HG03521 (cell line): ENCODE results near the gene DST.
"Not testable (repeated sequence)": the region's sequence is repeated elsewhere in the genome, so short reads cannot be mapped to it uniquely, and the experiment has no call there.

Experiments used
- ATAC-seq: cut with Tn5 transposase; IDR thresholded peaks from one replicate; pipeline ENCODE4 v1.9.1; 2021; ENCODE audit warnings: mild to moderate bottlenecking, moderate library complexity; ENCODE audit not compliant: unreplicated experiment

Gene DST

DNA sequence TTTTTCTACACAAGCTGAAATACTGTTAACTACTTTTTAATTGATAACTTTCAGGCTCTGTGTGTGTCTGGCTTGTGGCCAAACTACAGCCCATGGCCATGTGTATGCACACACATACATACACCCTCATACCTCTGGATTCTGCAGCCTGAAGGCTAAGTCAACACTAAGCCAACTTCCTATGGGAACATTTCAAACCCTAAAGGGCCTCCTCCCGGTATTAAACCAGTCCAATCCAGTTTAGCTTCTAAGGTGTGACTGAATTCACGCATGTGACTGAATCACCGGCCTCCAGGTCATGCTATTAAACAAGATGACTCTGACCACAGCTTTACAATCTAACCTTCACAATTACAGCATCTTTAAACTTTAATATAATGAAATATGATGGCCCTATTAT, 20.7 kb upstream of the DST start:
- ATAC-seq, result no peak

DNA sequence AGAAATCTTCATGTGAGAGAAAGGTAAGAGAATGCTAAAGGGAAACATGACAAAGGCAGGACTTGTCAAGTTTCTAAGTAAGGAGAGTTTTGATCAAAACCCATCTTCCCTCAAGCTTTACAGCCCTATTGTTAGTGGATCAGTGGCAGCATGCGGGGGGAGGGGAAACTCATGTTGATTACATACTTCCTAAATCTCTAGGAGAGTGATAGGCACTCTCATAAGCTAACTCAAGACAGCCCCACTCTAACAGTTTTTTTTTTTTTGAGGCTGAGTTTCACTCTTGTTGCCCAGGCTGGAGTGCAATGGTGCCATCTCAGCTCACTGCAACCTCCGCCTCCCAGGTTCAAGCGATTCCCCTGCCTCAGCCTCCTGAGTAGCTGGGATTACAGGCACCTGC, 18.6 kb upstream of the DST start:
- not testable (repeated sequence) for ATAC-seq

DNA sequence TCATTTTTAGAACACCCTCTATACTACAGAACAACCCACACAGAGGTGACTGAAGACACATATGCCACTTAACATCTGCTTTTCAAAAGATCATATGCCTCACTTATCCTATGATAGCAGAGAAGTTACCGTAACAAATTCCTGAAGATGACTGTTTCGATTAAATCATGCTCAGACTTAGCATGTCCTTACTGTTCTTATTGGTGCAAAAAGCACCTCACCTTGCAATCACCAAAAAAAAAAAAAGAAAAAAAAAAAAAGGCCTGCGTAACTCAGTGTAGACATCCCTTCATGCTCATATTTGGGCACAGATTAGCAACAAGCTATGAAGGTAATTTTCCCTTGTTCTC, 17.7 kb upstream of the DST start:
- no peak for ATAC-seq

- no peak for ATAC-seq
These were observed 17.2 kb upstream of the DST start for GRCh38 chr6:56659721-56660380.

DNA sequence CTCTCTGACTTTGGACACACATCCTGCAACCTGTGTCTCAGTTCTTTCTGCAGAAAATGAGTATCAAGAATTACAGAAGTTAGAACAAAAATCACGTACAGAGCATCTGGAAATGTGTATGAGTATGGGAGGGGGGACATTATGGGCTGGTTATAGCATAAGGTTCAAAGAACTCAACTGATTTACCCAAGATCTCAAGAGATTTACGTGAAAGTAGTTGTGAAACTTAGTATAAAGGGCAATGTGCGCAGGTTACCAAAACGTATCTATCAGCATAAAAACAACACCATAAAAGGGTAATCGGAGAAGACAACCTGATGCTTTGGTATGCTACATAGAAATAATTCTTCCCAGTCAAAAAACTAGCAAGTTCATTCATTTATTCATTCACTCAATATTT, 15.6 kb upstream of the DST start:
- no peak for ATAC-seq

- ATAC-seq, result no peak
These were observed 14.7 kb upstream of the DST start for GRCh38 chr6:56657354-56657753.

DNA sequence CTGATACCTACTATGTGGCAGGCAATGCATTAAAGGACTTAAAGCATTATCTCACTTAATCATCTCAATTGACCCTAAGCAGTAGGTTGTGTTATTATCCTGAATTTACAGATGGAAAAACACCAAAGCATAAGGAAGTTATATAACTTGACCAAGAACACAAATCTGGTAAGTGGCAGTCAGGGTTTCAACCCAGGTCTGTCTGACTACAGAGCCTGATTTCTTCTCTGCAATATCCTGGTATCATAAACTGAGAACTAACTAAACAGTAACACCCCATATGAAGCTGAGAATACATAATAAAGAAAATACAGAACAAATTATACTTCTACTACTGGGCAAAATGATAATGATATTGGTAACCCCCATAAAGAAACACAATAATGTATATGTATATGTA, 13.8 kb upstream of the DST start:
- ATAC-seq, result no peak

- no peak for ATAC-seq
These were observed 13.3 kb upstream of the DST start for GRCh38 chr6:56655996-56656395.

GRCh38 chr6:56655249-56655648, 12.6 kb upstream of the DST start:
- ATAC-seq, result no peak

DNA sequence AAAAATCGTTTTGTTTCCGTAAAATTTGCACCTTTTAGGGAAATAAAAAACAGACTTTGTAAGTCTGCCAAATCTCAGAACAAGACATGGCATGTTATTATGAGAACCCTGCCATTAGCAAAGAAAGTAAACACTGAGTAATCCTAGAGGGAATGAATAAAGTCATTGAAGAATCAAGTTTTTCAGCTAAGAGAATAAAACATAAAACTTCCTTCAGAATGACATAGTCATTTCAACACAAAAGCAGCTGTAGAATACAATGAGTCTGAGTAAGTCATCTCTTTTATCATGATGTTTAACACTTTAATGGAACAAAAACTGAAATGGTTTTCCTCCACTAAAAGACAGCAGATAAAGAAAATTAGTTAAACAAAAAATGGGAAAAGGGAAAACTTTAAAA, 10.3 kb upstream of the DST start:
- no peak for ATAC-seq

DNA sequence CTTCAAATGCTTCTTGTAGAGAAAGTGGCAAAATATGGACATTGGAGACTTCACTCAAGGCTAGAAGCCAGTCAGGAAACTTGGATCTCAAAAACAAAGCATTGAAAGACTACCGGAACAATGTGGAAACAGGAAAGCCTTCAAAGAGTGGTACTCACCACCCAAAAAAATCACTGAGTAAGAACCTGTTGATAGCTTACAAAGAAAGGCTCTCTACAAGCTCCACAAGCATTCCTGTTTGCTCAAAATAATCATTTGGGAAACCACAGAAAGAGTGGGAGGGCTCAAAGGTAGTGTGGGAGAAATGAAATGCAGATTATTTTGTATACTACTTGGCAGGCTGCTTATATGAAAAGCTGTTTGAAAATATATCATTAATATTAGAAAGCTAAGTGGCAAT, 9.5 kb upstream of the DST start:
- no peak for ATAC-seq

GRCh38 chr6:56650191-56650590, 7.5 kb upstream of the DST start:
- ATAC-seq, result no peak

GRCh38 chr6:56649782-56650181, 7.1 kb upstream of the DST start:
- no peak for ATAC-seq

DNA sequence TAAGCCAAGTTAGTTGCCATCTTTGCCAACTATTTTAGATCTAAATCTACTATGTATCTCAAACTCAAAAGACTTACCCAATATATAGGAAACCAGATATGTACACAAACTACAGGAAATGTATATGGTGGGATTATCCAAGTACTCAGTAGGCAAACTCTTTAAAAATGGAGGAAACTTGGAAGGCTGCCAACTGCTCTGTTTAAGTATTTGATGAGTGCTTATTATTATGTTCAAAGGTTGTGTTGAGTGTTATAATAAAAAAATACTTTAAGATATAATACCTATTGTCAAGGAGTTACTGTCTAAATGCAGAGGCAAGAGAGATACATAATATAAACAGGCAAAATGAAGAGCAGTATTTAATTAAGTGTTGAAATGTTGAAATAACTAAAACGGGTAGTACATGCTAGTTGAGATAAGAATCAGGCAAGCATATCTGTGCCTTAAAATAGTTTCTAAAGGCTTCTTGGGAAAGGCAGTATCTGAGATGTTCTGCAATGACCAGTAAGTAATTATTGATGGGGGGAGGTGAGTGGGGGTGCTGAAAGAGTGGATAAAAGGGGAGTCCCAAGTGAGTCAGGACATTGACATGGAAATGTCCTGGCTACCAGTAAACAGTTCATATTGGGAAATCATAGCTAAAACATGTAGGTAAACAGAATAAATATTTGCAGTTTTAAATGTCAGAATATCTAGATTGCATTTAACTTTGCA, 6.5 kb upstream of the DST start:
- no peak for ATAC-seq

DNA sequence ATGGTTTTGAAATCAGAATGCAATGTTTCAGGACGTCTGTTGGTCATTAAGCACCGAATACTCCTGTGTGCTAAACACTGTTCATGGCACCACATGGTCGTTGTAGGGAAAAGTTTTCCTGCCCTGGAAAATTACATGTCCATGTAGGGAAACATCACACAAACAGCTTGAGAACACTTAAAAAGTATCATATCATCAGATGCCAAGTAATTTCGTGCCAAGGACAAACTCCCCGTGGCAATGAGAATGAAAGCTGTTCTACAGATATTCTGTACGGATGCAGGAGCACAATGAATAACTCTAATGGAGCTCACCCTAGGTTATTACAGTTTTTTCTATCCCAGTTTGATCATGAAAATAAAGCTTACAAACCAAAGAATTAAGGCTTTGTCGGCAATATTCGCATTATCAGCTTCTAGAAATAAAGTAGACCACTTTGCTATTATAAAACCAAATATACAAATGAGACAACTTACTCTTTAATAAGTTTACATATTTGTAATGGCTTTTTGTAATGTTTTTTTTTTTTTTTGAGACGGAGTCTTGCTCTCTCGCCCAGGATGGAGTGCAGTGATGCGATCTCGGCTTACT, 4.6 kb upstream of the DST start:
- ATAC-seq, result no peak

DNA sequence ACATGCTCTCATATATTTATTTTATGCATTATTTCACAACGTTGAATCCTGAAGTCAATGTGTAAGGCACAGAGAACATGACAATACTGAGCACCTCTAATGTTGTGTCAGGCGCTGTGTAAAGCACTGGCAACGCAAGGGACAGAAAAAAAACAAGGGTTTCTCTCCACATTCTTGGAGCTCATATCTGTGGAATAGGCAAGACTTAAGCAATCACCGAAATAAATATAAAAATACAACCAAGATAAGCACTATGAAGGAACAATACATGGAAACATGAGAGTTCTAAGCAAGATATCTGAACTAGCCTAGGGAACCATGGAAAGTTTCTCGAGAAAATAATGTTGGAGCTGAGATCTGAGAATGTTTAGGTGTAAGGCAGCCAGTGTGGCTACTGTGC, 1.7 kb upstream of the DST start:
- ATAC-seq, result no peak

GRCh38 chr6:56643379-56644089, 845 bp upstream of the DST start:
- ATAC-seq, result no peak

- ATAC-seq, result no peak
These were observed 2.3 kb downstream of the DST start for GRCh38 chr6:56640374-56640773.

GRCh38 chr6:56638760-56639159, 3.9 kb downstream of the DST start:
- no peak for ATAC-seq

DNA sequence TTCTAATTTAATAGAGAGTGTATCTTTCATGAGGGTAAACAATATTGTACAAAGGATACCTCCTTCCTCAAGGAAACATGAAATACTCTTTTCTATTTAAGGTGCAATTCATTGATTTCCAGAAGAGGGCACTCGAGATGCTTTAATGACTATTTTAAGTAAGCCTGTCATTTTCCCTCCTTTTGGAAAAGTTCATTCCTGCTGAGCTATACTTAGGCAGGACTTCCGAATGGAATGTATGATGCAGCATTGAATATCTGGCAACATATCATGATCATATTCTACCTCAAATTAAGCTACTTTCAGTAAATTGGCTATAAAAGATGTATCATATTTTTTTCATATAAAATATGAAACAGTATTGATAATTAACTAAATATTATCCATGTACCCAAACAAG, 5.0 kb downstream of the DST start:
- ATAC-seq, result no peak

DNA sequence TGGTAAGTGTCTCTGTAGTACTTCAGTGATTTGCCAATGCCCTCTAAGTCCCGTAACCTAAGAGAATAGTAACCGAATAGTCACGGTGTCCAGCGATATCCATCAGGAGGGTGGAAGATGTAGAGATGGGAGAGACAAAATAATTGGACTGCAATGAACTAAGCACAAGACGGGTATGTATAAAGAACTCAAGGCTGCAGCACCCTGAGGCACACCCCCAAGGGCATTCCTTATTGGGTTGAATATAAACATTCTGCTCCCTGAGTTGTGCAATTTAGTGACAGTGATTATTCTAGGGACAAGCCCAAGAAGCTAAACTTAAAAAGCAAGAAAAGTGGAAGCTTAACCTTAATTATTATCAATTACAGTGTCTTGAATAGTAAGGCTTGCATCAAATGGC, 14.6 kb downstream of the DST start:
- ATAC-seq, result no peak

- no peak for ATAC-seq
These were observed 17.3 kb downstream of the DST start for GRCh38 chr6:56625356-56625755.
